ENCODE results near the gene ARHGEF19. TPM values are rescaled to one million over a fixed set of nuclear protein-coding genes. Genes with fewer than 3 reads are reported as not detected.
A peak's percentile ranks its signal among the peaks of the same experiment; 100 is the strongest.

ARHGEF19 gene
- total RNA-seq, 1 donor from 2014 or later: 29.5 TPM

GRCh38 chr1:16242556-16243214 lies 30.2 kb upstream of the ARHGEF19 start:
- H3K27ac Mint-ChIP-seq: no peak overlapping the region
- no peaks in the 10 kb centered on the region for H3K9me3 Mint-ChIP-seq
- TF ChIP-seq, protein P1, sequence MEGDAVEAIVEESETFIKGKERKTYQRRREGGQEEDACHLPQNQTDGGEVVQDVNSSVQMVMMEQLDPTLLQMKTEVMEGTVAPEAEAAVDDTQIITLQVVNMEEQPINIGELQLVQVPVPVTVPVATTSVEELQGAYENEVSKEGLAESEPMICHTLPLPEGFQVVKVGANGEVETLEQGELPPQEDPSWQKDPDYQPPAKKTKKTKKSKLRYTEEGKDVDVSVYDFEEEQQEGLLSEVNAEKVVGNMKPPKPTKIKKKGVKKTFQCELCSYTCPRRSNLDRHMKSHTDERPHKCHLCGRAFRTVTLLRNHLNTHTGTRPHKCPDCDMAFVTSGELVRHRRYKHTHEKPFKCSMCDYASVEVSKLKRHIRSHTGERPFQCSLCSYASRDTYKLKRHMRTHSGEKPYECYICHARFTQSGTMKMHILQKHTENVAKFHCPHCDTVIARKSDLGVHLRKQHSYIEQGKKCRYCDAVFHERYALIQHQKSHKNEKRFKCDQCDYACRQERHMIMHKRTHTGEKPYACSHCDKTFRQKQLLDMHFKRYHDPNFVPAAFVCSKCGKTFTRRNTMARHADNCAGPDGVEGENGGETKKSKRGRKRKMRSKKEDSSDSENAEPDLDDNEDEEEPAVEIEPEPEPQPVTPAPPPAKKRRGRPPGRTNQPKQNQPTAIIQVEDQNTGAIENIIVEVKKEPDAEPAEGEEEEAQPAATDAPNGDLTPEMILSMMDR (conservative IDR thresholded peaks at IDR 0.05): no peak
- peaks cover 6% of the 10 kb centered on the region for H3K36me3 Mint-ChIP-seq
- DNase-seq (ENCODE audit: extremely low spot score, unreplicated experiment): no peak
- H3K4me3 Mint-ChIP-seq: no peak overlapping the region
- H3K27me3 Mint-ChIP-seq: no peaks in the 10 kb centered on the region
- H3K4me1 Mint-ChIP-seq (ENCODE audit: unreplicated experiment): peaks cover 13% of the 10 kb centered on the region

- Mint-ChIP-seq H3K4me1 (ENCODE audit: unreplicated experiment) (peaks cover 15% of the 10 kb centered on the region), H3K4me3 (no peak overlapping the region), H3K36me3 (no peaks in the 10 kb centered on the region), H3K9me3 (no peaks in the 10 kb centered on the region), H3K27me3 (no peaks in the 10 kb centered on the region), H3K27ac (peak overlapping the region; percentile 12)
- no peak for DNase-seq (ENCODE audit: extremely low spot score, unreplicated experiment)
- TF ChIP-seq, protein P1 (conservative IDR thresholded peaks at IDR 0.05): no peak
These were observed 28.8 kb upstream of the ARHGEF19 start for GRCh38 chr1:16241221-16241708.

GRCh38 chr1:16239972-16240491 lies 27.6 kb upstream of the ARHGEF19 start:
- no peak for DNase-seq (ENCODE audit: extremely low spot score, unreplicated experiment)
- Mint-ChIP-seq H3K27me3 (no peaks in the 10 kb centered on the region), H3K27ac (no peak overlapping the region), H3K36me3 (no peaks in the 10 kb centered on the region), H3K4me1 (ENCODE audit: unreplicated experiment) (peaks cover 19% of the 10 kb centered on the region), H3K4me3 (no peak overlapping the region), H3K9me3 (no peaks in the 10 kb centered on the region)
- TF ChIP-seq, protein P1 (conservative IDR thresholded peaks at IDR 0.05): no peak

- H3K4me1 Mint-ChIP-seq (ENCODE audit: unreplicated experiment): peaks cover 15% of the 10 kb centered on the region
- H3K4me3 Mint-ChIP-seq: peak overlapping the region; percentile 94
- H3K9me3 Mint-ChIP-seq: no peaks in the 10 kb centered on the region
- TF ChIP-seq, protein P1 (conservative IDR thresholded peaks at IDR 0.05): no peak
- H3K27ac Mint-ChIP-seq: peak overlapping the region; percentile 92
- no peak for DNase-seq (ENCODE audit: extremely low spot score, unreplicated experiment)
- no peaks in the 10 kb centered on the region for H3K36me3 Mint-ChIP-seq
- H3K27me3 Mint-ChIP-seq: no peaks in the 10 kb centered on the region
These were observed 24.9 kb upstream of the ARHGEF19 start for GRCh38 chr1:16237343-16237830.

DNA sequence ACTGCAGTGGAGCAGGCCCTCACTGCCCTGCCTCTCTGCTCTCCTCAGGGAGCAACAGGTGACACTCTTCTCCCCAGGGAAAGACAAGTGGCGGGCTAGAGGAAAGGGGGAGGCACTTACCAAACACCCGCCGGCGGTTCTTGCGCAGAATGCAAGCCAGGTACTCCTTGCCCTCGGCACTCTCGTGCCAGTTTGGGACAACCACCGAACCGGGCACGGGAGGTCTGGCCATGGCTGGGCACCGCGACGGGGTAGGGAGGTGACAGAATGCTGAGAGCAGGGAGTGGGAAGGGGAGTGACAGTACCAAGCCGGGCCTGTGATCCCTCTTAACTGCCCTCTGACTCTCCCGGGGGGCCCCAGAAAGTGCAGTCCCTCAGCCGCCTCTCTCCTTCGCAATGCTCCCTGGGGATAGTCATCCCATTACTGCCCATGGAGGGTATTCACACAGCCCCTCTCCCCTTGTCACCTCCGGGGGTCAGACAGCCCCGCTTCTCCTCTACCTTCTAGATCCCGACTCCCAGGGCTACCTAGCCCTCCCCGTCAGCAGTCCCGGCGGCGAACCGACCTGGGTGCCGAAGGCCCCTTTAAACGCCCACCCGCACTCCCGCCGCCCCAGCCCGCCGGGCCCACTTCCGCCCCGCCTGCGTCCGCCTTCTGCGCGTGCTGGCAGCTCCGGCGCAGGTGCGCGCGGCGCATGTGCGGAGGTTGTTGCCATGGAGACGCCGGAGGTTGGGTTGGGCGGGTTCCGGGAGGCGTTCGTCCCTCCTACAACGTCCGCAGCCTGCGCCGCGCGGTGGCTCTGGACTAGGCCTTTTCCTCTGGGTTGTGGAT lies 24.3 kb upstream of the ARHGEF19 start, which contains the start of gene CPLANE2:
Gene CPLANE2 (minus strand): TSS at position 673 of the 832 bp plus-strand sequence. CDS start 441 bp downstream, at position 232.
- Mint-ChIP-seq H3K36me3 (no peaks in the 10 kb centered on the region), H3K27ac (peak within 1 kb of the TSS; percentile 92), H3K4me1 (ENCODE audit: unreplicated experiment) (peaks cover 15% of the 10 kb centered on the region), H3K4me3 (peak within 1 kb of the TSS; percentile 94), H3K27me3 (no peaks in the 10 kb centered on the region), H3K9me3 (no peaks in the 10 kb centered on the region)
- DNase-seq (ENCODE audit: extremely low spot score, unreplicated experiment): peak; percentile 97
- TF ChIP-seq, protein P1 (conservative IDR thresholded peaks at IDR 0.05): no peak

Measured in type B pancreatic cell (in vitro differentiated cells).